ENCODE results near the gene SUGCT.

- TF ChIP-seq CTCF (IDR thresholded peaks at IDR 0.05 in 8 of 11, conservative IDR thresholded peaks at IDR 0.05 in 3 of 11) (no peak), POLR2AphosphoS5 (IDR thresholded peaks at IDR 0.05) (no peak), POLR2A (IDR thresholded peaks at IDR 0.05) (no peak)
Measured at GRCh38 chr7:40882071-40882658, 747.4 kb downstream of the SUGCT start.
